DOHH2 (cell line): ENCODE measurements around the gene KRT84.

Experiments
- H3F3A ChIP-seq: fragments of 200-600 bp; sonication (generic), shearing (Covaris generic); 2 replicates; pipeline ENCODE4 v1.6.0; 2016; ENCODE audit warnings: antibody characterized with exemption, mild to moderate bottlenecking; ENCODE audit not compliant: control insufficient read depth, insufficient read depth
- H3K27ac ChIP-seq: fragments of 200-600 bp; sonication (generic); 2 replicates; pipeline ENCODE4 v1.5.1; 2014; ENCODE audit warnings: low read depth, mild to moderate bottlenecking, low read length, moderate library complexity
- H3K27me3 ChIP-seq: fragments of 200-600 bp; sonication (generic); 2 replicates; pipeline ENCODE4 v1.6.1; 2014; ENCODE audit warnings: mild to moderate bottlenecking, low read length, mixed read lengths; ENCODE audit not compliant: control insufficient read depth
- H3K36me3 ChIP-seq: fragments of 200-600 bp; sonication (generic); 2 replicates; pipeline ENCODE4 v1.6.1; 2014; ENCODE audit warnings: mild to moderate bottlenecking, low read length, moderate library complexity, mixed read lengths; ENCODE audit not compliant: control insufficient read depth
- H3K4me1 ChIP-seq: fragments of 200-600 bp; sonication (generic); 2 replicates; pipeline ENCODE4 v1.6.1; 2014; ENCODE audit warnings: mild to moderate bottlenecking, low read length, mixed read lengths; ENCODE audit not compliant: control insufficient read depth
- H3K4me2 ChIP-seq: fragments of 200-600 bp; sonication (generic); 2 replicates; pipeline ENCODE4 v1.6.0; 2014; ENCODE audit warnings: mild to moderate bottlenecking, low read length, moderate library complexity
- H3K4me3 ChIP-seq: fragments of 200-600 bp; sonication (generic); 2 replicates; pipeline ENCODE4 v1.5.1; 2014; ENCODE audit warnings: mild to moderate bottlenecking, low read length, mixed read lengths
- H3K79me2 ChIP-seq: fragments of 200-600 bp; sonication (generic); 2 replicates; pipeline ENCODE4 v1.6.1; 2014; ENCODE audit warnings: mild to moderate bottlenecking, low read length, mixed read lengths; ENCODE audit not compliant: control insufficient read depth
- H3K9me2 ChIP-seq: fragments of 200-600 bp; sonication (generic); replicated peaks from 2 replicates; pipeline ENCODE4 v1.6.1; 2014; ENCODE audit warnings: mild to moderate bottlenecking, low read length, mixed read lengths; ENCODE audit not compliant: control insufficient read depth
- H3K9me3 ChIP-seq: fragments of 200-600 bp; sonication (generic); 2 replicates; pipeline ENCODE4 v1.6.1; 2014; ENCODE audit warnings: antibody characterized with exemption, low read length, mixed read lengths; ENCODE audit not compliant: control insufficient read depth, insufficient read depth
- H4K20me1 ChIP-seq: fragments of 200-600 bp; sonication (generic); 2 replicates; pipeline ENCODE4 v1.6.0; 2014; ENCODE audit warnings: low read depth, mild to moderate bottlenecking, antibody characterized with exemption, low read length, moderate library complexity; ENCODE audit not compliant: control insufficient read depth, insufficient read depth
- EZH2phosphoT487 ChIP-seq: fragments of 200-600 bp; sonication (generic); IDR thresholded peaks from 2 replicates; pipeline ENCODE4 v1.6.1; 2017; ENCODE audit warnings: borderline replicate concordance, mild to moderate bottlenecking, antibody characterized with exemption, low read length, moderate library complexity, mixed read lengths
- TF ChIP-seq, protein P1 (sequence below): fragments of 200-600 bp; sonication (generic); IDR thresholded peaks from one replicate; pipeline ENCODE4 v1.5.1; 2014; ENCODE audit warnings: antibody characterized with exemption, mild to moderate bottlenecking, low read depth, low read length; ENCODE audit not compliant: poor library complexity, severe bottlenecking

The KRT84 gene

DNA sequence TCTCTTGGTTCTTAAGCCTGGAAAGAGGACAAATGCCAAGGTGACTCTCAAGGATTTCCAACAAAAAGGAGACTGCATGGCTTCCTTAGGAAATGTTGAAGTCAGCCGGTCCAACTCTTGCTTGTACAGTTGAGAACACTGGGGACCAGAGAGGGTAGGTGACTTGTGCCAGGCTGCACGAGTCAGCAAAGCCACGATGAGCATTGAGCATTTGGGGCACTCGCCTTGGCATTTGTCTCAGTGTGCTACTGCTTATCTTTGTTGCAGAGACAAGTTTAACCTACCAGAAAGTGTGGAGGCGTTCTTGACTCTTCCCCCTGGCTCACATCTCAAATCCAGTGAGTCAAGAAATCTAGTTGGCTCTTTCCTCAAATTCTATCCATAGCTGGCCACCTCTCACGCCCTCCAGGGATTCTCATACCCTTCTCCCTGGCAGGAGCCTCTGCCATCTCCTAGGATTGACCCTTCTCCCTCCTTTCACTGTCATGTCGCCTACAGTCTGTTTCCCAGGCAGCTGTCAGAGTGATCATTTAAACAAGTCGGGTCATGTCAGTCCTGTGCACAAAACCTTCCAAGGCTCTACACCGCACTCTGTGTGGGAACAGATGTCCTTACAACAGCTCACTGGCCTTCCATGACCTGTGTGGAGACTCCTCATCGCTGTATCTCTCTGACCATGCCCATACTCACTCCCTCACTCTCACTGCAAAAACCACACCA lies 47.1 kb downstream of the KRT84 start:
- no peak overlapping the region for H3K4me3 ChIP-seq
- no peak overlapping the region for H3K4me2 ChIP-seq
- no peak for TF ChIP-seq EZH2phosphoT487
- TF ChIP-seq, protein P1, sequence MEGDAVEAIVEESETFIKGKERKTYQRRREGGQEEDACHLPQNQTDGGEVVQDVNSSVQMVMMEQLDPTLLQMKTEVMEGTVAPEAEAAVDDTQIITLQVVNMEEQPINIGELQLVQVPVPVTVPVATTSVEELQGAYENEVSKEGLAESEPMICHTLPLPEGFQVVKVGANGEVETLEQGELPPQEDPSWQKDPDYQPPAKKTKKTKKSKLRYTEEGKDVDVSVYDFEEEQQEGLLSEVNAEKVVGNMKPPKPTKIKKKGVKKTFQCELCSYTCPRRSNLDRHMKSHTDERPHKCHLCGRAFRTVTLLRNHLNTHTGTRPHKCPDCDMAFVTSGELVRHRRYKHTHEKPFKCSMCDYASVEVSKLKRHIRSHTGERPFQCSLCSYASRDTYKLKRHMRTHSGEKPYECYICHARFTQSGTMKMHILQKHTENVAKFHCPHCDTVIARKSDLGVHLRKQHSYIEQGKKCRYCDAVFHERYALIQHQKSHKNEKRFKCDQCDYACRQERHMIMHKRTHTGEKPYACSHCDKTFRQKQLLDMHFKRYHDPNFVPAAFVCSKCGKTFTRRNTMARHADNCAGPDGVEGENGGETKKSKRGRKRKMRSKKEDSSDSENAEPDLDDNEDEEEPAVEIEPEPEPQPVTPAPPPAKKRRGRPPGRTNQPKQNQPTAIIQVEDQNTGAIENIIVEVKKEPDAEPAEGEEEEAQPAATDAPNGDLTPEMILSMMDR: no peak
- no peaks in the 10 kb centered on the region for H3K9me3 ChIP-seq
- H3K27ac ChIP-seq: no peak overlapping the region
- H3K4me1 ChIP-seq: no peaks in the 10 kb centered on the region
- H3K79me2 ChIP-seq: no peaks in the 10 kb centered on the region
- H3K9me2 ChIP-seq: no peaks in the 10 kb centered on the region
- H3F3A ChIP-seq: no peaks in the 10 kb centered on the region
- H3K27me3 ChIP-seq: peaks cover 14% of the 10 kb centered on the region
- no peaks in the 10 kb centered on the region for H4K20me1 ChIP-seq
- H3K36me3 ChIP-seq: no peaks in the 10 kb centered on the region

DNA sequence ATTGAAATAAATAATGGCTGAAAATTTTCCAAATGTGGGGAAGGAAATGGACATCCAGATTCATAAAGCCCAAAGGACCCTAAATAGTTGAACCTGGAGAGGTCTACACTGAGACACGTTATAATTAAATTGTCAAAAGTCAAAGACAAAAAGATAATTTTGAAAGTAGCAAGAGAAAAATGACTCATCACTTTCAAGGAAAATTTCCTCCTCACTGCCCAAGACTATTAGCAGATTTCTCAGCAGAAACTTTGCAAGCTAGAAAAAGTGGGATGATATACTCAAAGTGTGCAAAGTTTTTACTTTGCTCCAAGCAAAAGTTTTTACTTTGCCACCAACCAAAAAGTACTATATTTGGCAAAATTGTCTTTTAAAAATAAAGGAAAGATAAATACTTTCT lies 48.4 kb downstream of the KRT84 start:
- Histone ChIP-seq H3F3A (no peaks in the 10 kb centered on the region), H3K4me1 (no peaks in the 10 kb centered on the region), H3K27me3 (peaks cover 15% of the 10 kb centered on the region), H3K4me2 (no peak overlapping the region), H3K36me3 (no peaks in the 10 kb centered on the region), H3K79me2 (no peaks in the 10 kb centered on the region), H3K9me3 (no peaks in the 10 kb centered on the region), H3K9me2 (no peaks in the 10 kb centered on the region), H3K27ac (no peak overlapping the region), H4K20me1 (no peaks in the 10 kb centered on the region), H3K4me3 (no peak overlapping the region)
- TF ChIP-seq EZH2phosphoT487: no peak
- TF ChIP-seq, protein P1: no peak

DNA sequence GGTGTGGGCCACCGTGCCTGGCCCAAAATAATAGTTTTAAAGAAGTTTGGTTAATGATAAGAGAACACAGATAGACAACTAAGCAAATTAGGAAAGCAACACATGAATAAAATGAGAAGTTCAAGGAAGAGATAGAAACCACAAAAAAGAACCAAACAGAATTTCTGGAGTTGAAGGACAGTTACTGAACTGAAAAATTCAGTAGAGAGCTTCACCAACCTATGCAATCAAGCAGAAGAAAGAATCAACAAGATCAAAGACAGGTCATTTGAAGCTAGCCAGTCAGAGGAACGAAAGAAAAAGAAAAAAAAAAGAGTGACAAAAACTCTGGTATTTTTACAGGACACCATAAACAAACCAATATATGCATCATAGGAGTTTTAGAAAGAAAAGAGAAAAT lies 48.8 kb downstream of the KRT84 start:
- Histone ChIP-seq H4K20me1 (no peaks in the 10 kb centered on the region), H3K4me2 (no peak overlapping the region), H3K9me3 (no peaks in the 10 kb centered on the region), H3K36me3 (no peaks in the 10 kb centered on the region), H3K4me1 (no peaks in the 10 kb centered on the region), H3K9me2 (no peaks in the 10 kb centered on the region), H3K27me3 (peaks cover 15% of the 10 kb centered on the region), H3K79me2 (no peaks in the 10 kb centered on the region), H3F3A (no peaks in the 10 kb centered on the region), H3K4me3 (no peak overlapping the region), H3K27ac (no peak overlapping the region)
- no peak for TF ChIP-seq EZH2phosphoT487
- TF ChIP-seq, protein P1: no peak
